Smooth muscle cell of the brain vasculature (primary cell): ENCODE data around the gene RABL6.
"Not testable (repeated sequence)": the region's sequence is repeated elsewhere in the genome, so short reads cannot be mapped to it uniquely, and the experiment has no call there.

ENCODE experiments used
- DNase-seq: peaks from one replicate; pipeline ENCODE4 v3.0.0-alpha.2; 2012; ENCODE audit warnings: low read depth, low spot score

RABL6 gene

DNA sequence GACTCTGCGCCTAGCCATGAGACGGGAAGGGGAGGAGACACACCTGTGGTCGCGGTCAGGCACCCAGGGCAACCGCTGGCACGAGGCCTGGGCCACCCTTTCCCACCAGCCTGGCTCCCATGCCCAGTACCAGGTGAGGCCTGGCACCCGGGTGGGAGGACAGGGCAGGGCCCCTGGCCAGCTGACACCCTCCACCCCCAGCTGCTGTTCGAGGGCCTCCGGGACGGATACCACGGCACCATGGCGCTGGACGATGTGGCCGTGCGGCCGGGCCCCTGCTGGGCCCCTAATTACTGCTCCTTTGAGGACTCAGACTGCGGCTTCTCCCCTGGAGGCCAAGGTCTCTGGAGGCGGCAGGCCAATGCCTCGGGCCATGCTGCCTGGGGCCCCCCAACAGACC is 49.4 kb downstream of the RABL6 start:
- no peak for DNase-seq

DNA sequence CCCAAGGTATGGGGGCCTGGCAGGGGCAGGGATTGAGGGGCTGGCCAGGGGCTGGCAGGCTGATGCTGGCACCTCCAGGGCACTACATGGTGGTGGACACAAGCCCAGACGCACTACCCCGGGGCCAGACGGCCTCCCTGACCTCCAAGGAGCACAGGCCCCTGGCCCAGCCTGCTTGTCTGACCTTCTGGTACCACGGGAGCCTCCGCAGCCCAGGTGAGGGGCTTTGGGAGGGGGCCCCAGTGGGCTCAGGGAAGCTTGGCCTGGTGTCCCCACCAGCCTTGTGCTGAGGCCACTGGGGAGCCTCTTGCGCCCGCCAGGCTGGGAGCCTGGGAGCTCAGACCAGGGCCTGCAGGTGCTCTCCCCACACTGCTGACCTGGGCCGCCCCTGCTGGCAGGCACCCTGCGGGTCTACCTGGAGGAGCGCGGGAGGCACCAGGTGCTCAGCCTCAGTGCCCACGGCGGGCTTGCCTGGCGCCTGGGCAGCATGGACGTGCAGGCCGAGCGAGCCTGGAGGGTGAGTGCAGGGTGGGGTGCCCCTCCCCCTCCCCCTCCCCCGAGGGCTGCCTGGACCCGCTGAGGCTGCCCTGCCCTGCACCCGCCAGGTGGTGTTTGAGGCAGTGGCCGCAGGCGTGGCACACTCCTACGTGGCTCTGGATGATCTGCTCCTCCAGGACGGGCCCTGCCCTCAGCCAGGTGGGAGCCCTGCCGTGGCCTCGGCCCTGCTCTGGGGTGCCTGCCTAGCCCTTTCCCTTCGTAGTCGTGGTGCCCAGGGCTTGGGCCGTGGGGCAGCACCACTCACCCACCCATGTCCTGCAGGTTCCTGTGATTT is 50.0 kb downstream of the RABL6 start:
- no peak for DNase-seq

GRCh38 chr9:136858452-136858843 is 50.7 kb downstream of the RABL6 start:
- no peak for DNase-seq

- no peak for DNase-seq
Measured at GRCh38 chr9:136858844-136859757, 51.4 kb downstream of the RABL6 start.

DNA sequence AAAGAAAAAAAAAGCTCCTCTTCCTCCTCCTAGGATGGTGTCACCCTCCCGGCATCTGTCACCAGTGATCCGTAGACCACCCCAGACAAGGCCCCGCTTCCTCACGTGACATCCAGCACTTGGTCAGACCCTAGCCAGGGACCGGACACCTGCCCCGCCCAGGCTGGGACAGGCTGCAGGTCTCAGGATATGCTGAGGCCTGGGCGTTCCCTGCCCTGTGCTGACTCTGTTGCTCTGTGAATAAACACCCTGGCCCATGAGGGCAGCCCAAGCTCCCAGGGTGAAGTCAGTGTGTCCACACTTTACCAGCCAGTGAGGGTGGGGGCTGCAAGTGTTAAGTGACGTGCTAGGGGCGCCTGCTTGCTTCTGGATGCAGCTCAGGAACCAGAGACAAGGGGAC is 52.8 kb downstream of the RABL6 start:
- DNase-seq, result no peak

GRCh38 chr9:136860933-136861873 is 53.5 kb downstream of the RABL6 start:
- DNase-seq, result no peak

- DNase-seq, result no peak
Measured at GRCh38 chr9:136861874-136862457, 54.2 kb downstream of the RABL6 start.

GRCh38 chr9:136862849-136863622 is 55.3 kb downstream of the RABL6 start:
- DNase-seq, result no peak

DNA sequence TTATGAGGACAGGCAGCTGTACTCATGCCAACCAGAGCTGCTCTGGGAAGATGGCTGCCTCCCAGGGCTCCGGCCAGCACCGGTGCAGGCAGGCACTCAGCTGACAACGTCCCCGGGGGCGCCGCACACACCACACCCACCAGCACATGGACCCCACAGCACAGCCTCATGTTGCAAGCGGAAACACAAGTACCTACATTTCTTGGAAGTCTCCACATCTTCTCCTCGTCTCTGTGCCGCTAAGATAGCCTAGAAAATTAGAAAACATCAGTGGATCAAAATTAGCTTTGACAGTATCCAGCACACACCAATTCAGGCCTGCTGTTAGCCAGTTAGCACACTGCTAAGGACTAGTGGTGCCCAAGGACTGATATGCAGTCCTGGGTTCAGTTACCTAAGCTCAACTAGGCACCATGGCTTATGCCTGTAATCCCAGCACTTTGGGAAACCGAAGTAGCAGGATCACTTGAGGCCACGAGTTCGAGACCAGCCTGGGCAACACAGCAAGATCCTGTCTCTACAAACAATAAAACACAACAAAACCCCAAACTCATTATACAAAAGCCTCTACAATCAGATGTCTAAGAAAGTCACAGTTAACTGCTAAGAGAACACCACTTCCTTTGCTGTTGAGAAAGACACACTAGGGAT is 56.0 kb downstream of the RABL6 start:
- no peak for DNase-seq

GRCh38 chr9:136865041-136865767 is 57.5 kb downstream of the RABL6 start:
- DNase-seq, result no peak

DNA sequence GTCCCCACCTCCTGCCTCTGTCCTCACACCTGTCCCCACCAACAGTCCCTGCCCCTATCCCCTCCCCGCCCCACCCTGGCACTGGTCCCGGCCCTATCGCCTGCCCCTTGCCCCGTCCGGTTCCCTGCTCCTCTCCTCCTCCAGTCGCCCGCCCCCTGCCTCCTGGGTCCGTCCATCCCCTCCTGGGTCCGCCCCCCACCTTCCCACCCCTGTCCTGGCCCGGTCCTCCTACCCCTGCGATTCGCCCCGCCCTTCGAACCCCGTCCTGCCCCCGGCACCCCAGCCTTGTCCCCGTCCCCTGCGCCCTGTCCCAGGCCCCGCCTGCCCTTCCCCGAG is 58.0 kb downstream of the RABL6 start:
- DNase-seq, result no peak

DNA sequence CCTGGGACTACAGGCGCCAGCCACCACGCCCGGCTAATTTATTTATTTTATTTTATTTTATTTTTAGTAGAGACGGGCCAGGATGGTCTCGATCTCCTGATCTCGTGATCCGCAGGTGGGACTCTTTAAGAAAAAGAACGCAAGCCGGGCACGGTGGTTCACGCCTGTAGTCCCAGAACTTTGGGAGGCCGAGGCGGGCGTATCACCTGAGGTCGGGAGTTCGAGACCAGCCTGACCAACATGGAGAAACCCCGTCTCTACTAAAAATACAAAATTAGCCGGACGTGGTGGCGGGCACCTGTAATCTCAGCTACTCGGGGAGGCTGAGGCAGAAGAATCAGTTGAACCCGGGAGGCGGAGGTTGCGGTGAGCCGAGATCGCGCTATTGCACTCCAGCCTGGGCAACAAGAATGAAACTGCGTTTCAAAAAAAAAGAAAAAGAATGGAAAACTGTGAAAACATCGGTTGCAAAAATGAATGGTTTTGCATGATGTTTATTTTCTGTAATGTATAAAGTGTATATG is 59.2 kb downstream of the RABL6 start:
- not testable (repeated sequence) for DNase-seq

- no peak for DNase-seq
Measured at GRCh38 chr9:136867480-136867879, 59.7 kb downstream of the RABL6 start.

- no peak for DNase-seq
Measured at GRCh38 chr9:136867917-136868316, 60.2 kb downstream of the RABL6 start.

DNA sequence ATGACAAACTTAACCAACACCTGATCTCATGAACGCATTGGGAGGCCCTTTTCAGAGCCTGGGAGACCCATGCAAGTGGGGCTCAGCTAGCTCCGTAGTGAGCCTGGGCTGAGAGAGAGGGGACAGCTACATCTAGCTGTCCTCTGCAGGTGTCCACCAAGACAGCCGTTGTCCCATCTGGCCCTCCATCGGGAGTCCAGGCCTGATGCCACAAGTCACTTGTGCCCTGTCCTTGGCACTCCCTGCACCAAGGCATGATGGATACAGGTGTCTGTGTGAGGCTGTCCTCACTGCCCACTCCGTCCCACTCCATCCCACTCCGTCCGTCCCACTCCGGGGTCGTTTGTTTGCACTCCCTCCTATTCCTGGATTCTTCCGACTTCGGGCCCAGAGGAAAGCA is 60.9 kb downstream of the RABL6 start:
- no peak for DNase-seq

DNA sequence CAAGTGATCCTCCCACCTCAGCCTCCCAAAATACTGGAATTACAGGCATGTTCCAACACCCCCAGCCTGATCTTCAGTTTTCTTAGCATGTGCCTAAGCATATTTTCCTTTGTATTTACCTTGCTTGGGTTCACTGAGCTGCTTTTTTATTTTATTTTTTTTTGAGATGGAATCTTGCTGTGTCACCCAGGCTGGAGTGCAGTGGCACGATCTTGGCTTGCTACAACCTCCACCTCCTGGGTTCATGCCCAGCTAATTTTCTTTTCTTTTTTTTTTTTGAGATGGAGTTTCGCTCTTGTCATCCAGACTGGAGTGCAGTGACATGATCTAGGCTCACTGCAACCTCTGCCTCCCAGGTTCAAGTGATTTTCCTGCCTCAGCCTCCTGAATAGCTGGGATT is 61.9 kb downstream of the RABL6 start:
- DNase-seq, result not testable (repeated sequence)

DNA sequence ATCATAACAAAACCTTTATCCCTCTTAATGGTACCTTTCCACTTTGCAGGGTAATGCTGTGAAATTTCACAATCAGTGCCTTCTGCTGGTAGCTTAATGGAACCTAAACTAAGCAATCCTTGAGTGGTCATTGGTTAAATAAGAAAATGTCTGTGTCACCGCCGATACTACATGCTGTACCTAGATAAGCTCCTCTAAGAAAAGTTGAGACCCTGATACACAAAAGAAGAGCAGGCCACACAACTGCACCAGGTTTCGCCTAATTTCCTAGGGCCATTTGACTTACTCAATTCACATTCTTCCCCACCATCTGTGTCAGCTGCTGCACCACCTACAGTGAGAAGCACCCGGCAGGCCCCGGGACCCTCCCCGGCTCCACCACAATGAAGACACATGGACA is 67.4 kb downstream of the RABL6 start:
- DNase-seq, result no peak

DNA sequence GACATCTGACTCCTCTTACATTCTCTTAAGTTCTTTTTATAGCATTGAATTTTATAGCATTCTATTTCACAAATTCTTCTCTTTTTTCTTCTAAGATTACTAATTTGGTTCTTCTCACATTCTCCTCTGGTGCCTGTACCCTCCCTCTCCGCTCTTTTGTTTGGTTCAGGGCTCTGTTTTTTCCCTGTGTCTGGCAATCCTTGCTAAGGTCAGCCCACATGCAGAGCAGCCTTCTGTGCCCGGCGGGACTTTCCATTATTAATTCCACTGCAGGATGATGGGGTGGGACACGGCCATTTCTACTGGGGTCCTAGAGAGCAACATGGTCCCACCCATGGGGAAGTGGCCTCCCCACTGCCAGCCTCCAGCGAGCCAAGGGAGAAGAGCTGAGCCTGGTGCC is 68.7 kb downstream of the RABL6 start:
- DNase-seq, result no peak

GRCh38 chr9:136880651-136881050 is 72.9 kb downstream of the RABL6 start:
- DNase-seq, result no peak
